ENCODE results near the gene BPIFB1. TPM values are rescaled to one million over a fixed set of nuclear protein-coding genes. Genes with fewer than 3 reads are reported as not detected.

Gene BPIFB1
- total and polyA plus RNA-seq, 10 of the 15 experiments (the other 5 are each of a cell fraction or from before 2014, with no cell fraction given) = 0.13 TPM; not detected in 9

GRCh38 chr20:33322456-33322855 lies 39.4 kb downstream of the BPIFB1 start:
- RAD21 ChIA-PET (ENCODE audit: unreplicated experiment) = no interaction called here
- no peak overlapping the region for H3K4me2 ChIP-seq (ENCODE audit: control insufficient read depth, insufficient read depth)
- no peak overlapping the region for H2AFZ ChIP-seq (ENCODE audit: control insufficient read depth, low read depth, low read length)
- H3K79me2 ChIP-seq (ENCODE audit: control insufficient read depth, insufficient read depth, low read length) = no peaks in the 10 kb centered on the region
- DNase-seq (ENCODE audit: low read depth, low spot score) (no peak), ATAC-seq (no peak), FAIRE-seq (no peak)
- BruUV-seq (replicated peaks) = no TSS peak
- no peak overlapping the region for H3K27ac ChIP-seq (ENCODE audit: control insufficient read depth, insufficient read depth)
- peaks cover 3 to 10% of the 10 kb centered on the region in 2 experiments; a peak in 3 of 4 replicates for H3K27me3 ChIP-seq (replicated peaks in 1 of 2; ENCODE audit: control insufficient read depth in 2 of 2, insufficient read depth in 2 of 2, low read length in 1 of 2)
- POLR2A ChIA-PET = no interaction called here
- no peaks in the 10 kb centered on the region for H3K4me1 ChIP-seq (ENCODE audit: control insufficient read depth, insufficient read depth, low read length)
- in situ Hi-C loops (cut with MboI) (no loop called here), intact Hi-C loops (cut with micrococcal nuclease; ENCODE audit: unreplicated experiment) (no loop called here)
- no peaks in the 10 kb centered on the region for H3K9me3 ChIP-seq (replicated peaks; ENCODE audit: control insufficient read depth, insufficient read depth, low read length)
- SMC1A ChIA-PET (ENCODE audit: uncharacterized antibody, unreplicated experiment) = no interaction called here
- no peaks in the 10 kb centered on the region for H4K20me1 ChIP-seq (ENCODE audit: control insufficient read depth, insufficient read depth)
- H3K36me3 ChIP-seq (ENCODE audit: control insufficient read depth in 2 of 2, insufficient read depth in 2 of 2, low read length in 1 of 2) = no peaks in the 10 kb centered on the region
- no peak overlapping the region for H3K4me3 ChIP-seq
- H3K9ac ChIP-seq (ENCODE audit: control insufficient read depth, insufficient read depth, low read length) = no peak overlapping the region
- TF ChIP-seq CHD1 (IDR thresholded peaks at IDR 0.05; ENCODE audit: low read depth, low read length) (no peak), KDM1A (IDR thresholded peaks at IDR 0.05; ENCODE audit: borderline replicate concordance) (no peak), IRF4 (IDR thresholded peaks at IDR 0.05; ENCODE audit: low read depth, low read length) (no peak), E4F1 (IDR thresholded peaks at IDR 0.05; ENCODE audit: borderline replicate concordance, partially characterized antibody) (no peak), PML (IDR thresholded peaks at IDR 0.05; ENCODE audit: low read length) (no peak), ZNF217 (IDR thresholded peaks at IDR 0.05) (no peak), SREBF2 (IDR thresholded peaks at IDR 0.05; ENCODE audit: low read length) (no peak)
- CTCF ChIA-PET = no interaction called here
- WGBS (ENCODE audit: insufficient coverage, insufficient replicate concordance, low lambda C conversion rate, missing lambda C conversion rate) = 64% methylated on average over 3 of the region's 3 CpGs

GRCh38 chr20:33323236-33323635 lies 40.2 kb downstream of the BPIFB1 start:
- POLR2A ChIA-PET = no interaction called here
- TF ChIP-seq ZNF24 (IDR thresholded peaks at IDR 0.05) = no peak
- TF ChIP-seq RUNX3 (IDR thresholded peaks at IDR 0.05; ENCODE audit: low read length) = no peak
- no peak for TF ChIP-seq WRNIP1 (IDR thresholded peaks at IDR 0.05; ENCODE audit: borderline replicate concordance, low read depth, low read length)
- TF ChIP-seq IKZF1 (conservative IDR thresholded peaks at IDR 0.05) = no peak
- TF ChIP-seq ATF3 (IDR thresholded peaks at IDR 0.05; ENCODE audit: borderline replicate concordance, extremely low read depth, low read depth, low read length) = no peak
- no peak for TF ChIP-seq HDGF (IDR thresholded peaks at IDR 0.05)
- TF ChIP-seq ATF7 (IDR thresholded peaks at IDR 0.05; ENCODE audit: low read depth) = no peak
- no peak for TF ChIP-seq POLR2AphosphoS2 (IDR thresholded peaks at IDR 0.05; ENCODE audit: low read depth, low read length)
- TF ChIP-seq EGR1 (IDR thresholded peaks at IDR 0.05; ENCODE audit: borderline replicate concordance in 1 of 2, low read depth in 2 of 2, low read length in 2 of 2) = no peak
- no peak for TF ChIP-seq HSF1 (IDR thresholded peaks at IDR 0.05; ENCODE audit: low read depth, low read length)

More at GRCh38 chr20:33323236-33323635, 40.2 kb downstream of the BPIFB1 start:
- RAD21 ChIA-PET (ENCODE audit: unreplicated experiment) = no interaction called here
- H3K9ac ChIP-seq (ENCODE audit: control insufficient read depth, insufficient read depth, low read length) = no peak overlapping the region
- H3K9me3 ChIP-seq (replicated peaks; ENCODE audit: control insufficient read depth, insufficient read depth, low read length) = no peaks in the 10 kb centered on the region
- FAIRE-seq (no peak), DNase-seq (ENCODE audit: low read depth, low spot score) (no peak), ATAC-seq (no peak)
- H3K4me1 ChIP-seq (ENCODE audit: control insufficient read depth, insufficient read depth, low read length) = no peaks in the 10 kb centered on the region
- CTCF ChIA-PET = no interaction called here
- no peaks in the 10 kb centered on the region for H4K20me1 ChIP-seq (ENCODE audit: control insufficient read depth, insufficient read depth)
- H3K4me2 ChIP-seq (ENCODE audit: control insufficient read depth, insufficient read depth) = no peak overlapping the region
- no peaks in the 10 kb centered on the region for H3K36me3 ChIP-seq (ENCODE audit: control insufficient read depth in 2 of 2, insufficient read depth in 2 of 2, low read length in 1 of 2)
- no peaks in the 10 kb centered on the region for H3K79me2 ChIP-seq (ENCODE audit: control insufficient read depth, insufficient read depth, low read length)
- BruUV-seq (replicated peaks) = no TSS peak
- no peak overlapping the region for H3K4me3 ChIP-seq
- intact Hi-C loops (cut with micrococcal nuclease; ENCODE audit: unreplicated experiment) = no loop called here
- H2AFZ ChIP-seq (ENCODE audit: control insufficient read depth, low read depth, low read length) = no peak overlapping the region
- peaks cover 0 to 7% of the 10 kb centered on the region in 2 experiments; a peak in 3 of 4 replicates for H3K27me3 ChIP-seq (replicated peaks in 1 of 2; ENCODE audit: control insufficient read depth in 2 of 2, insufficient read depth in 2 of 2, low read length in 1 of 2)
- no peak overlapping the region for H3K27ac ChIP-seq (ENCODE audit: control insufficient read depth, insufficient read depth)
- WGBS (ENCODE audit: insufficient coverage, insufficient replicate concordance, low lambda C conversion rate, missing lambda C conversion rate) = 28% methylated on average over 8 of the region's 8 CpGs
- SMC1A ChIA-PET (ENCODE audit: uncharacterized antibody, unreplicated experiment) = no interaction called here
- in situ Hi-C loops (cut with MboI) = no loop called here
